Adipocyte (in vitro differentiated cells): ENCODE measurements around the gene SLC16A6.

Source experiments
- DNase-seq: peaks from one replicate; pipeline ENCODE4 v3.0.0-alpha.2; 2015; ENCODE audit warnings: low read depth
- H3K27me3 ChIP-seq: replicated peaks from 2 replicates; pipeline ENCODE4 v1.7.0; 2013; ENCODE audit warnings: mild to moderate bottlenecking, low read length, moderate library complexity; ENCODE audit not compliant: control insufficient read depth, insufficient read depth
- H3K36me3 ChIP-seq: 2 replicates; pipeline ENCODE4 v1.7.0; 2013; ENCODE audit warnings: low read length, mild to moderate bottlenecking, moderate library complexity; ENCODE audit not compliant: control insufficient read depth, insufficient read depth, severe bottlenecking
- H3K4me1 ChIP-seq: 2 replicates; pipeline ENCODE4 v1.7.0; 2013; ENCODE audit warnings: mild to moderate bottlenecking, low read length, moderate library complexity; ENCODE audit not compliant: control insufficient read depth, insufficient read depth
- H3K4me3 ChIP-seq: 2 replicates; pipeline ENCODE4 v1.7.0; 2013; ENCODE audit warnings: mild to moderate bottlenecking, low read length, moderate library complexity
- H3K9ac ChIP-seq: 2 replicates; pipeline ENCODE4 v1.7.0; 2013; ENCODE audit warnings: mild to moderate bottlenecking, low read length, moderate library complexity
- H3K9me3 ChIP-seq: 2 replicates; pipeline ENCODE4 v1.7.0; 2013; ENCODE audit warnings: mild to moderate bottlenecking, low read length, moderate library complexity; ENCODE audit not compliant: control insufficient read depth

Gene SLC16A6

DNA sequence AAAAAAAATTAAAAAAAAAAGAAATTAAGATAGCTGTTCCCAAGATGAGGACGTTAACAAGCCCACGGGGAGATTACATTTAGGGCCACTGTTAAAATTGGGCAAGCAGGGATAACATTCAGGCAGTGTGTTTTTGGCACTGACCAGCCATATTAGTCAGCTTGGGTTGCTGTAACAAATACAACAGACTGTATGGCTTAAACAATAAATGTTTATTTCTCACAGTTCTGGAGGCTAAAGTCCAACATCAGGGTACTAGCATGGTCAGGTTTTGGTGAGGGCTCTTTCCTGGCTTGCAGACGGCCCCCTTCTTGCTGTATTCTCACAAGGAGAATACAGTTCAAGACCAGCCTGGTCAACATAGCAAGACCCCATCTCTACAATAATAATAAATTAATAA is 31.7 kb upstream of the SLC16A6 start:
- H3K4me3 ChIP-seq, result no peak overlapping the region
- no peak overlapping the region for H3K9ac ChIP-seq
- peaks cover 7% of the 10 kb centered on the region for H3K4me1 ChIP-seq
- H3K36me3 ChIP-seq, result no peaks in the 10 kb centered on the region
- no peaks in the 10 kb centered on the region for H3K9me3 ChIP-seq
- no peaks in the 10 kb centered on the region for H3K27me3 ChIP-seq
- DNase-seq, result no peak

- H3K36me3 ChIP-seq, result no peaks in the 10 kb centered on the region
- no peak overlapping the region for H3K4me3 ChIP-seq
- DNase-seq, result no peak
- no peak overlapping the region for H3K9ac ChIP-seq
- no peaks in the 10 kb centered on the region for H3K27me3 ChIP-seq
- H3K4me1 ChIP-seq, result peaks cover 7% of the 10 kb centered on the region
- H3K9me3 ChIP-seq, result no peaks in the 10 kb centered on the region
Observed at GRCh38 chr17:68321556-68321954, 30.6 kb upstream of the SLC16A6 start.

GRCh38 chr17:68320943-68321555 is 30.1 kb upstream of the SLC16A6 start:
- Histone ChIP-seq H3K36me3 (no peaks in the 10 kb centered on the region), H3K27me3 (no peaks in the 10 kb centered on the region), H3K4me3 (no peak overlapping the region), H3K9ac (no peak overlapping the region), H3K9me3 (no peaks in the 10 kb centered on the region), H3K4me1 (peaks cover 7% of the 10 kb centered on the region)
- no peak for DNase-seq

- Histone ChIP-seq H3K36me3 (no peaks in the 10 kb centered on the region), H3K27me3 (no peaks in the 10 kb centered on the region), H3K4me3 (no peak overlapping the region), H3K9ac (no peak overlapping the region), H3K9me3 (no peaks in the 10 kb centered on the region), H3K4me1 (peaks cover 7% of the 10 kb centered on the region)
- no peak for DNase-seq
Observed at GRCh38 chr17:68320311-68320865, 29.5 kb upstream of the SLC16A6 start.

GRCh38 chr17:68319410-68320162 is 28.7 kb upstream of the SLC16A6 start:
- peaks cover 11% of the 10 kb centered on the region for H3K4me1 ChIP-seq
- no peak overlapping the region for H3K4me3 ChIP-seq
- H3K9ac ChIP-seq, result no peak overlapping the region
- H3K27me3 ChIP-seq, result no peaks in the 10 kb centered on the region
- H3K36me3 ChIP-seq, result no peaks in the 10 kb centered on the region
- H3K9me3 ChIP-seq, result no peaks in the 10 kb centered on the region
- DNase-seq, result no peak

DNA sequence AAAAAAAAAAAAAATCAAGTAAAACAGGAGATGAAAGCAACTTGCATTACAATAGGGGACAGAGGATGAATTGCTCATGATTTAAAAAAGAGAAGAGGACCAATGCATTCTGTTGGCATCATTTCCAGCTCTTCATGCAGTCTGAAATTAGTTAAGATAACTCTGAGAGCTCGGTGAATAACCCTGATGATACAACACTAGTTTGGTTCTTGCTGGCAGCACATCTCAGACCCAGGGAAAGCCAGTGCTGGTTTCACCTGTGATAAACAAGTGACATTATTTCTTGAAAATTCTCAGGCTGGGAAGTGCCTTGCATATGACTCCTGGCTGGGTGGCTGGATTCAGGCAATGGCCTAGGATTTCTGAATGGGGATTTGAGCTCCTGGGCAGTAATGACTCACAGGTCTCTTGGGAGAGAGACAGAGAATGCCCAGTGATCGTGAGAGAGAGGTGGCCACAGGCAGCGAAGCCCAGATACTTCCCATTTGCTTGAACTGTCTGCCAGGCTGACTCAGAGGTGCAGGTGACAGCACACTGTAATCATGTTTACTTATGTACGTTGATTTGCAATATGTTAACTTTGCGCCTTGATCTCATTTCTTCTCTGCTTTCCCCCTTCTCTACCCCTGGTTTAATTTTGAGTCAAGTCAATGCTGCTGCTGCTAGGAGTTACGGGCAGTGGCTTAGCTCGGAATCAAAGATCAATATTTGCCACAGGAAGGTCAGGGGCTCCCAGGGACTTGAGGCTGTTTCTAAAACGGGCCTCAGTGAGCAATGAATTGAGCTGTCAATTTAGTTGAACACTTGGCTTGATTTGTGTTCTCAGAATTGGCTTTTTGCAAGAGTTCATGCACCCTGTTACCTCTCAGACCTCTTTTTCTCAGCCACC is 27.4 kb upstream of the SLC16A6 start:
- peaks cover 11% of the 10 kb centered on the region for H3K4me1 ChIP-seq
- no peaks in the 10 kb centered on the region for H3K9me3 ChIP-seq
- no peaks in the 10 kb centered on the region for H3K36me3 ChIP-seq
- no peak overlapping the region for H3K9ac ChIP-seq
- DNase-seq, result peak; percentile 45
- H3K4me3 ChIP-seq, result no peak overlapping the region
- no peaks in the 10 kb centered on the region for H3K27me3 ChIP-seq

DNA sequence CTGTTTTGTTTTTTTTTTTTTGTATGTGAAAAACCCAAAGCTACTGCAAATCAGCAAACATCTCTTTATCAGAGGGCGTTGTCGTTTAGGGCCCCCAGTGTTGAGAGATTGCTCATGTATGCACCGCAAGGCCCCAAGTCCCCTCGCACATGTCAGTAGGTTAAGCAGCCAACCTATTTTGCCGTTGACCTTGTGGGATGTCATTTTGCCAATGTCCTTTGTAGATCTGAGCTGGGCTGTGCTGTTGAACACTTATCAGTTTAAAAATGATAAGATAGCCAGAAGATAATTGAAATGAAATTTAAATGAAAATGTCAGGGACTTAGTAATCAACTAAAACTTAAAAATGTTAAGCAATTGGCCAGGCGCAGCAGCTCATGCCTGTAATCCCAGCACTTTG is 26.5 kb upstream of the SLC16A6 start:
- H3K4me3 ChIP-seq, result no peak overlapping the region
- H3K4me1 ChIP-seq, result peaks cover 15% of the 10 kb centered on the region
- no peaks in the 10 kb centered on the region for H3K9me3 ChIP-seq
- DNase-seq, result no peak
- no peaks in the 10 kb centered on the region for H3K36me3 ChIP-seq
- H3K27me3 ChIP-seq, result no peaks in the 10 kb centered on the region
- H3K9ac ChIP-seq, result no peak overlapping the region

DNA sequence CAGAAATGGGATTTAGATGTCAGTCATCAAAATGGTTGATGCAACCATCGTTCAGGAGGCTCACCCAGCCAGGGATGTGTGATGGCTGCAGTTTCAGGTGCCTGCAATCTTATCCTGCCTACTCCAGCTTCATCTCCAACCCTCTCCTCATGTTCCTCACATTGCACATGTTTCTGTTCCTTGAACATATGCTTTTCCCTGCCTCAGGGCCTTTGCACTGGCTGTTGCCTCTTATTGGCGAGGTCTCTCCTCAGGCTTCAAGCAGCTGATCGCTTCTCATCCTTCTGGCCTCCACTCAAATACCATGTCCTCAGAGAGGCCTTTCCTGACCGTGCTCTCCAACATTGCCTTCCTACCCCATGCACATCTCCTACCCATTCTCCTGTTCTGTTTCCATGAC is 25.0 kb upstream of the SLC16A6 start:
- H3K4me3 ChIP-seq, result no peak overlapping the region
- H3K9me3 ChIP-seq, result no peaks in the 10 kb centered on the region
- no peak overlapping the region for H3K9ac ChIP-seq
- H3K36me3 ChIP-seq, result no peaks in the 10 kb centered on the region
- no peaks in the 10 kb centered on the region for H3K27me3 ChIP-seq
- peaks cover 20% of the 10 kb centered on the region for H3K4me1 ChIP-seq
- DNase-seq, result no peak

DNA sequence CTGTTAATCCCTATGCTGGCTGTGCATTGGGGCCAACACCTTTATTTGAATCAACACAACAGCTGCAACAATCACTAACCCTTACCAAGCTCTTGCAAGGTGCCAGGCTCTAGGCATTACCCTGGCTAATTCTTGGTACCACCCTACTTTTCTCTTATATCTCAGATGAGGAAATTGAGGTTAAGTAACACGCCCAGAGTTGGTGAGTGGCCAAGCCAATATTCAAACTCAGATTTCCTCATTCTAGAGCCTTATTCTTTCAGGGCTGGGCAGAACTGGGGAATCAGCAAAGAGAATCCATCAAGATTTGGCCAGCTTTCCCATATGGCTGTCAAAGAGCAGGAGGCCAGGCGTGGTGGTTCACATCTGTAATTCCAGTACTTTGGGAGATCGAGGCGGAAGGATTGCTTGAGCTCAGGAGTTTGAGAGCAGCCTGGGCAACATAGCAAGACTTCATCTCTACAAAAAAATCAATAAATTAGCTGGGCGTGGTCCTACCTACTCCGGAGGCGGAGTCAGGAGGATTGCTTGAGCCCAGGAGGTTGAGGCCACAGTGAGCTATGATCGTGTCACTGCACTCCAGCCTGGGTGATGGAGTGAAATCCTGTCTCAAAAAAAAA is 24.1 kb upstream of the SLC16A6 start:
- peaks cover 20% of the 10 kb centered on the region for H3K4me1 ChIP-seq
- H3K27me3 ChIP-seq, result no peaks in the 10 kb centered on the region
- H3K9ac ChIP-seq, result no peak overlapping the region
- DNase-seq, result peak; percentile 10
- no peaks in the 10 kb centered on the region for H3K36me3 ChIP-seq
- H3K9me3 ChIP-seq, result no peaks in the 10 kb centered on the region
- H3K4me3 ChIP-seq, result no peak overlapping the region

- Histone ChIP-seq H3K4me1 (peaks cover 13% of the 10 kb centered on the region), H3K9ac (no peak overlapping the region), H3K4me3 (no peak overlapping the region), H3K27me3 (no peaks in the 10 kb centered on the region), H3K9me3 (no peaks in the 10 kb centered on the region), H3K36me3 (no peaks in the 10 kb centered on the region)
- DNase-seq, result no peak
Observed at GRCh38 chr17:68310152-68310551, 19.2 kb upstream of the SLC16A6 start.
